ENCODE data around the gene MED7.
"Not testable (repeated sequence)": the region's sequence is repeated elsewhere in the genome, so short reads cannot be mapped to it uniquely, and the experiment has no call there.

MED7 gene, protein sequence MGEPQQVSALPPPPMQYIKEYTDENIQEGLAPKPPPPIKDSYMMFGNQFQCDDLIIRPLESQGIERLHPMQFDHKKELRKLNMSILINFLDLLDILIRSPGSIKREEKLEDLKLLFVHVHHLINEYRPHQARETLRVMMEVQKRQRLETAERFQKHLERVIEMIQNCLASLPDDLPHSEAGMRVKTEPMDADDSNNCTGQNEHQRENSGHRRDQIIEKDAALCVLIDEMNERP

DNA sequence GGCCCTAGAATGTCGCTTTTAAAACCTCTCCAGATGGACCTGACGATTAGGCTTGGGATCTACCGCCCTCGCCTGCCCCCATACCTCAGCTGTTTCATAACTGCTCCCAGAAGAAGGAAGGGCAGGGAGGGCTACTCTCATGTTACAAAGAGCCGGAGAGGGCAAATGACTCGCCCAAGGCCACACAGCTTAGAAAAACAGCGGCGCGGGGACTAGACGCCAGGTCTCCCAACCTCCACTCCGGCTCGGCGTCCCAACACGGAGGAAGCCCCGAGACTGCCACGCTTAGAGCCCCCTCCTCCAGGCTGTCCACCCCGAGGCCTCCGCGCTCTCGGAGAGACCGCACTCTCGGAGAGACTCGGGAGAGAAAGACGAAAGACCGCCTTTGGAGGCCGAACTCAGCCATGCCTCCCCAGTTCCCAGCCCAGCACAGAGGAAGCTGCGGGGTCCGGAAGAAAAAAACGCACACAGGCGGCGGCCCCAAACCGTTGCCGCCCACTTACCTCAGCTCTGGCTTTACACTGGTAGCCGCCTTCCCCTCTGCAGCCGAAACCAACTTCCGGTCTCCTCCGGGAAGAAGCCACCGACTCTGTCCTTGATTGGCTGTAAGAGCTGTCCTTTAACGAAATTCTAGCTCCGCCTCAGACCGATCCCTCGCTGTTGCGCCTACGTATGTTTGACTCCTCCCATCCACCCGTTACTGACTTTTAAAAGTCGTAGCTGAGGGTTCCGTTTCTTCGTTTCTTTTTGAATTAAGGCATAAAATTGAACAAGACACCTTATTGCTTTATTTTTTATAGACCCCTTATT lies at the start of gene MED7:
TSS of gene MED7 (minus strand) at position 549 of the 810 bp plus-strand sequence. CDS start 3,434 bp downstream, outside the sequence.
- peak; percentile 100 for DNase-seq (ENCODE audit: low read depth)

DNA sequence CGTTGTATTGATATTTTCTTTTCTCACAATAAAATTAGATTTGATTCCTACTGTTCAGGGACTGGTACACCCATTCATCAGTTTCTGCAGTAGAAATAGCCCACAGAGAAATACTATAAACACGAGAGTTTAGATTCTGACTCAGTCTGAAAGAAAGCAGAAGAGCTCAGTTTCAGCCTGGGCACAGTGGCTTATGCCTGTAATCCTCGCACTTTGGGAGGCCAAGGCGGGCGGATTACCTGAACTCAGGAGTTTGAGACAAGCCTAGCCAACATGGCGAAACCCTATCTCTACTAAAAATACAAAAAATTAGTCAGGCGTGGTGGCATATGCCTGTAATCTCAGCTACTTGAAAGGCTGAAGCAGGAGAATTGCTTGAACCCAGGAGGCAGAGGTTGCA lies 46.6 kb upstream of the MED7 start:
- no peak for DNase-seq (ENCODE audit: low read depth)

DNA sequence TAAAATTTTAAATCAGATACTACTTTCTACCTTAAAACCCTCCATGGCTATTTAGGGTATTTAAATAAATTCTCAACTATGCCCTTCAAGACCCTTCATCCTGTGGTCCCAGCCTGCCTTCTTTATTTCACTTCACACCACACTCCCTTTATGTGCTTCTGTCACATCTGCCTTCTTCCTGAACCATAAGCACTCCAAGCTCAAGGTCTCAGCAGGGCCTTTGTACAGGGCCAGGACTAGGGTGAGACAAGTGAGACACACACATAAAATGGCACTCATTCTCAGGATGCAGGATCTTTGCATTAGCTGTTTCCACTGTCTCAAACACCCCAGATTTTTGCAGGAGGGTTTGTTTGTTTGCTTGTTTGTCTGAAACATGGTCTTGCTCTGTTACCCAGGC lies 45.6 kb upstream of the MED7 start:
- no peak for DNase-seq (ENCODE audit: low read depth)

DNA sequence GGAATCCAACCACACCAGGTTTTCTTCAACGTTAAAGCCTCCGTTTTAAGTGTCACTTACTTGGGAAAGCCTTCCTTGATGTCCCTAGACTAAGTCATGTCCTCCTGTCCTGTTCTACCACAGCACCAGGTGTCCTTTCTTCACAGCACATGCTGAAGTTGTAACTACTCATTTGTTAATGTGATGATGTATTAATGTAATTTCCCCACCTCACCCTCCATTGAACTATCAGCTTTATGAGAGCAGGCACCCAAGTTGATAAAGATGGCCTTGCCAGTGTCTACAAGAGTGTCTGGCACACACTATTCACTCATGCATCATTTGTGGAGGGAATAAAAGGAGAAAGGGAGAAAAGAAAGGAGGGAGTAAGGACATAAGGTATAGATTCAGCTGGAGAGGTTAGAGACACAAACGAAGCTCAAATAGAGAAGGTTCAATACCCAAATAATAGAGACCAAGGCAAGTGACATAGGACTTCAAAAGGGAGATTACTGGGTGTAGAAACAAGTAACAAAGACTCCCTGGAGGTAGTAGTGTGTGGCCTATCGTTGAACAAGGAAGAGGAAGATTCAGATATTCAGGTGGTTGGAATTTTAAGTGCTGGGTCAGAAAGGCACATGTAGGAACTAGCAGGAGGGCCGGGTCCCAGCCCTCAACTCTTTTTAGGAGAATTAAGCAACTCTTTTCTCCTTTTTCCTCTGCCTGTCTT lies 44.5 kb upstream of the MED7 start:
- no peak for DNase-seq (ENCODE audit: low read depth)

DNA sequence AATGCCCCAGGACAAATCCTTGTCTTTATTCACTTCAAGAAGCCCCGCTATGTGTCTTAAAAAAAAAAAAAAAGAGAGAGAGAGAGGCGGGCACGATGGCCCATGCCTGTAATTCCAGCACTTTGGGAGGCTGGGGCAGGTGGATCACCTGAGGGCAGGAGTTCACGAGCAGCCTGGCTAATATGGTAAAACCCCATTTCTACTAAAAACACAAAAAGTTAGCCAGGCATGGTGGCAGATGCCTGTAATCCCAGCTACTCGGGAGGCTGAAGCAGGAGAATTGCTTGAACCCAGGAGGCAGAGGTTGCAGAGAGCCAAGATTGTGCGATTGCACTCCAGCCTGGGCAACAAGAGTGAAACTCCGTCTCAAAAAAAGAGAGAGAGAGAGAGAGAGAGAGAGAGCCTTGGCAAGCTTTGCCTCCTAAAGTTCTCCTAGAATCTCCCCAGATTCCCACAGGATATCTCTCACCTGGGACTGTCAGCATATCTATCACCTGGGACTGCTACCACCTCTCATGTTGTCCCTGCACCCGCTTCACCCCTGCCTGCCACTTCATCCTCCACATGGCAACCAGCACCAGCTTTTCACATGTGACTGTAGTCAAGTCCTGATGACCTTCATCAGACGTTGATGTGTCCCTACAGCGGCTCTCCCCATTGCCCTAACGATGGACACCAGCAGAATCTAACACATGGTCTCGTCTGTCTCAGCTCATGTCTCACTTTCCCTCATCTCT lies 43.8 kb upstream of the MED7 start:
- DNase-seq (ENCODE audit: low read depth): no peak

DNA sequence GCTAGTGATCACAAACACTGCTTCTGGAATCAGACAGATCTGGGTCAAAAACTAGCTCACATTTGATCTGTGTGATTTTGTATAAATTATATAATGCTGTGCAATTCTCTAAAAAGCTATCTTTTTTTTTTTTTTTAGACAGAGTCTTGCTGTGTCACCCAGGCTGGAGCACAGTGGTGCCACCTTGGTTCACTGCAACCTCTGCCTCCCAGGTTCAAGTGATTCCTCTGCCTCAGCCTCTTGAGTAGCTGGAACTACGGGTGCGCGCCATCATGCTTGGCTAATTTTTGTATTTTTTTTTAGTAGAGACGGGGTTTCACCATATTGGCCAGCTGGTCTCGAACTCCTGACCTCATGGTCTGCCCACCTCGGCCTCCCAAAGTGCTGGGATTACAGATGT lies 42.5 kb upstream of the MED7 start:
- DNase-seq (ENCODE audit: low read depth): not testable (repeated sequence)

DNA sequence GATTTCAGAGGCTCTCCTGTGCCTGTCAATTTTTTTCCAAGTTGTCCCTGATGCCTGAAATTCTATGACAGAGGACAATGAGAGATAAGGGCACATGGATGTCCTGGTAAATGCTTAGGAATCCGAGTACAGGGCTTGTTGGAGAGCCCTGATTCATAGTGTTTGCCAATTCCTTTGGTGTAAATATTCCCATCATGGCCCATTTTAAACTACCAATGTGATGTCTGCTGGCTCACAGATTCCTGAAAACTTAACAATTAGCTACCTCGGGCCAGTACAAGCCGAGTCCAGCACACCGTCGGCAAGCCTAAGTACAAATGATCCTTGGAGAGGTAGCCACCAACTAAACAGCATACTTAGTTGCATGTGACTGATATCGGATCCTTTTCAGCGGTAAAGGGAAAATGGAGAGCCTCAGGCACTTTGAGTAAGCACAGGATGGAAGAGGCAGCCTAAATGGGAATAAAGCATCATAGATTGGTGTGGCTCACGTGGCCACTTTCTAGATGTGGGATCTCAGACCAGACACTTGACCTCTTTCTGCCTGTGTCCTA lies 41.5 kb upstream of the MED7 start:
- DNase-seq (ENCODE audit: low read depth): no peak

DNA sequence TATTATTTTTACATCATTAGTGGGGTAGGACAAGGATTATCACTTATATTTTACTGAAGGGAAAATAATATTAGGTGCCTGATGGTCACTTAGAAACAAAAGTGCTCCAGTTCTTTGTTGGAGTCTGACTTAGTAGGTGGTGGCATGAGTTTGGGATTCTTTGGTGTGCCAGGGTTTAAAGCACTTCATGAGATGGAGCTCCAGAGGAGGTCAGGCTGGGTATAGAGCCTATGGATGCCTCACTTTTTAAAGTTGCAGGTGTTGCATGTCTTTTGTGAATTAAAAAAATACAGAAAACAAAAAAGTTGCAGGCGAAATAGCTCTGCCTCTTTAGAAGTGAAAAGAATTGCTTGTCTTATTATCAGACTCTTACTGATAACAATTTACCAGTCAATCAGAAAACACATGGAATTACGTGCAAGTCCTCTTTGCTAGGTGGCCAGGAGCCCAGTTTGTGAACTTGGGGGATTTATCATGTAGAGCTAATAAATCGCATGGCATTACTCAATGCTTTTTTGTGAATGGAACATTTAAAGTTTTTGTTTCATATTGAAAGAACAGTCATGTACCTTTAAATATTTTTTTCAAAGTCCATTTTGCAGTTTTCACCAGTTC lies 39.6 kb upstream of the MED7 start:
- no peak for DNase-seq (ENCODE audit: low read depth)

DNA sequence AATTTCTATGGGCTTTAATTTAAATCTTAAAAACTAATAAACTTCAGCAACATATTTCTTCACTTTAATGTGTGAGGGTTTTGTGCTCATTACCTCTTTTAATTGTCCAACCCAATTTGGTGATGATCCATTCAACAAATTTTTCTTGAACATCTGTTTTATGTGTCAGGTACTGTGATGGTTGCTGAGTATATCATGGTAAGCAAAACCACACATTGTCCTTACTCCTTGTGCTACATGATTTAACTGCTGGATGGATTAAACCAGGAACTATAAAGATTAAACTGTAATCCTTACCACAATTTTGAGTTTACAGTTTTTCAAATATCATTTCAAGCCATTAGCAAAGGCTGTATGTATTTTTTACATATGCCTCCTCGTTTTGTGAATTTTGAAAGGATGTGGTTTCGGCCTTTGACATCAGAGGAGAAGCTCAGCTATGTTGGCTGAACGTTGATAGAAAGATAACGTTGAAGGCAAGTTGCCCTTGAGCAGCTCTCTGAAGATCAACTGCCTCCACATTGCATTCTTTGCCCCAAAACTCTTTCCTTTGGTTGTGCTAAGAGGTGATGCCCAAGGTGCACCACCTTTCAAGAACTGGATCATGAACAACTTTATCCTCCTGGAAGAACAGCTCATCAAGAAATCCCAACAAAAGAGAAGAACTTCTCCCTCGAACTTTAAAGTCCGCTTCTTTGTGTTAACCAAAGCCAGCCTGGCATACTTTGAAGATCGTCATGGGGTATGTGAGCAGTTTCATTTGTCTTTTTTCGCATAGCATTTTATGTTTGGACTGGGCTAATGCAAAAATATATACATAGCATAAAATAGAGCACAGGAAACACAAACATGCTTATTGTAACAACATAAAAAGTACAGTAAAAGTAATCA lies 38.0 kb upstream of the MED7 start, which contains the start of gene ITK:
TSS of gene ITK (plus strand) at position 467 of the 891 bp plus-strand sequence. CDS start at position 605, 138 bp downstream.
- DNase-seq (ENCODE audit: low read depth): no peak

DNA sequence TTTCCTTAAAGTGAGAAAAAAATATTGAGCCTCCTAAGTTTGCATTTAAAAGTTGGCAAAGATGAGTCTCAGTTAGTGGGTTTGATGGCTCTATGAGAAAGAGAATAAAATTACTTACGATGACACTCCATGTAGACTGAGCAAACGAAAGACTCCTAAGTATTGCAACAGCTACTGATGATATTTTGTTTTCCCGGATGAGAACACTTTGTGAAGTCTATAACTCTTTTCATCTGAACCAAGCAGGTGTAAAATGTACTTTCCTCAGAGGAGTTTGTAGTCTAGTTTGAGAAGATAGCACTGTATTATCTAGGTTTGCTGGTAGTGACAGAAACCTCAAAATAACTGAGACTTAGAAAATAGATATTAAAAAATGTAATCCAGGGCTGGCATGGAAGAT lies 36.3 kb upstream of the MED7 start:
- DNase-seq (ENCODE audit: low read depth): no peak

DNA sequence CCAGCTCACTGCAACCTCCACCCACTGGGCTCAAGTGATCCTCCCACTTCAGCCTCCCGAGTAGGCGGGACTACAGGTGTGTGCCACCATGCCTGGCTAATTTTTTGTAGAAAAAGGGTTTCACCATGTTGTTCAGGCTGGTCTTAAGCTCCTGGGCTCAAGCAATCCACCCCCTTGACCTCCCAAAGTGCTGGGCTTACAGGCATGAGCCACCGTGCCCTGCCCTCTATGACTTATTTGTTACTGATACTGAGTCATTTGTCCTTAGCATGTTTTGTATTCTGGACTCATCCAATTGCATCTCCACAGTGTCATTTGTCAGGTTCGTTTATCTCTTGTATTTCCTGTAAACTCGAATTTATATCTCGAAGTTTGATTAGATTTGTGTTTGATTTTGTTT lies 35.3 kb upstream of the MED7 start:
- peak; percentile 3 for DNase-seq (ENCODE audit: low read depth)

DNA sequence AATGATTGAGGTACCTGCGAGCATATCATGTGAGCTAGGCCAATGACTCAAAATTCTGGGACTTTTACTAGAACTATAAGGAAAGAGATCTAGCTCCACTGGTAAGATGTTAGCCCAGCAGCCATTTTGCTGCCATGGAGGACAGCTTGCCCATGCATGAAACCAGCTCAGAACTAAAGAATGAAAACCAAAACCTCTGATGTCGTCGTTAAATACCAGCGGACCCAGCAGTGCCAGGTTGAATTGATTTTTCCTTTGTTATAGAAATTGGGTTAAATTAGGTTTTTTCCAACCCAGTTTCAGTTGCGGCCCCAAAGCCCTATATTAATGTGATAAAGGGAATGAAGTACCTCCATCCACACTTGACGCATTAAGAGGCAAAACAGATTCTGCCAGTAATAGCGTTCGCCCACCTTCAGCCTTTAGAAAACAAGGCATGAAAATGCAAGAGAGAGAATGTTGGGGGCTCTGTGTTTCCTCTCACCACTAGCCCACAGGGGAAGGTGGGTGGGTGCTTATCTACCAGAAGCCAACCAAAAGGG lies 32.5 kb upstream of the MED7 start:
- DNase-seq (ENCODE audit: low read depth): no peak

DNA sequence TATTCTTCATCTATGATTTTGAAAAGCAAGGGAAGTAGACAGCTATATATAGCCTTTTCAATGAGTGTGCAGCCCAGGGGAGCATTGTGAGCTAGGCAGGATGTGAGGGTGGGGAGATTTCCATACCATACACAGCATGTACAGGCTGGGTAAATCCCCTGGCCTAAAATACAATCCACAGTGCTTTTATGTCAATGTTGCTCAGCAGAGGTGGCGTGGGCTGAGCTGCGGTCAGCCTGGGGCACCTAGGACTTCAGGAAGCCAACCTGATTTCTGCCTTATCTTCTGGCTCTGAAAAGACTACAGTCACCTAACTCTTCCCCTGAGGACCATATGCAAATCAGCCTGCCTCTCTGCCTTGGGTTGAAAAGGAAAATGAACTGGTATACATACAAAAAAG lies 29.7 kb upstream of the MED7 start:
- DNase-seq (ENCODE audit: low read depth): no peak

DNA sequence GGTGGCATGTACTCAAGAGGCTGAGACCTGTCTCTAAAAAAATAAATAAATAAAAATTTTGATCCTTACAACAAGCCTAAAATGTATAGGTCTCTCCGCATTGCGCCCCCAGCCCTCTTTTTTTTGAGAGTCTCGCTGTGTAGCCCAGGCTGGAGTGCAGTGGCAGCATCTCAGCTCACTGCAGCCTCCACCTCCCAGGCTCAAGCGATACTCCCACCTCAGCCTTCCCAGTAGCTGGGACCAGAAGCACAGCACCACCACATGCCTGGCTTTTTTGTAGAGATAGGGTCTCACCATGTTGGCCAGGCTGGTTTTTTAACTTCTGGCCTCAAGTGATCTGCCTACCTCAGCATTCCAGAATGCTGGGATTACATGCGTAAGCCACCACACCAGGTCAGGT lies 25.6 kb upstream of the MED7 start:
- DNase-seq (ENCODE audit: low read depth): no peak

DNA sequence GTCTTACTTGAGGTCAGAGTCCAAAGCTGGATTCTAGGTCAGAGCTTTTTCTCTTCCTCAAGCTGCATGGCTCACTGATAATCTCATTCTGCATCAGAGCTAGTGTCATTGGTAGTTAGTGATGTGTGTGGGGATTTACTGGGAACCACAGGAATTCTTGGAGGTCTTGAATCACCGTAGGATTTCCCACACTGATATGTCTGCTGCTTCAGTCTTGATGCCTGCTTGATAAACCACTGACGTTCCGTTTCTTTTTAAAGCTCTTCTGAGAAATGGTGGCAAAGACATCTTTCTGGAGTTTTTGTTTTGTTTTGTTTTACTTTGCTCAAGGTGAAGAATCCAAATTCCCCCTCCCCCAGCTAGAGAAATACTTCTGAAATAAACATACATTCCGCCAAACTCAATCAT lies 24.6 kb upstream of the MED7 start:
- peak; percentile 52 for DNase-seq (ENCODE audit: low read depth)

DNA sequence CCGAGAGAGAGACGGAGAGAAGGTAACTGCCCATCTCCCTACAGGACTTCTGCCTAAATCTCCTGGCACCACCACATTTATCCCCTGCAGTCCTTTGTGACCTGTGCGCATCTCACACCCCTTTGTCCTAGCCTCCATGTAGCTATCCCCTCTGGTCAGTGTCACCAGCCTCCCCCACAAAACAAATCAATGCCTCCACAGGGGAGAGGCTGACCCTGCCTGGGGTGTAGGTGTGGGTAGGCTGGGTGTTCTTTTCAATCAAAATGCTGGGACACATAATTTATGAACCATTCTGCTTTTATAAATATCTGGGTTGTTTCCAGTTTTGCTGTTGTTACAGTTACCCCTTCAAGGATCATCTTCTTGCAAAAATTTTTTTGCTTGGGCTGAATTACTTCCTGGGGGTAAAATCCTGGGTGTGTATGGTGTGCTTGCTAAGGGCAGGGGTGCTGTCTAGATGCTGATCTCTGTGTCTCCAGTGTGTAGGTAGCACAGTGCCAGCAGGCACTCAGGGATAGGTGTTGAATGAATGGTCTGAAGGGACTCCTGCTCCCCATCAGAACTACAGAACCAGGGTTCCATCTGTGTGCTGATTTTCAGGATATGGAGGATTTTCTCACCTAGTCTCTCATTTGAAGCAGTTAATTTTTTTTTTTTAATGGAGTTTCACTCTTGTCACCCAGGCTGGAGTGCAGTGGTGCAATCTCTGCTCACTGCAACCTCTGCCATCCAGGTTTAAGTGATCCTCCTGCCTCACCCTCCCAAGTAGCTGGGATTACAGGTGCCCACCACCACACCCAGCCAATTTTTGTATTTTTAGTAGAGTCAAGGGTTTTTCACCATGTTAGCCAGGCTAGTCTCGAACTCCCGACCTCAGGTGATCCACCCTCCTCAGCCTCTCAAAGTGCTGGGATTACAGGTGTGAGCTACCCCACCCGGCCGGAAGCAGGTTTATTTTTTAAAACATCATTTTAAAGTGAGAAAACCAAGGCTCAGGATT lies 23.8 kb upstream of the MED7 start, which contains the start of gene GARIN3:
TSS of gene GARIN3 (minus strand) at position 51 of the 1,000 bp plus-strand sequence. CDS start 96 bp downstream, outside the sequence.
- DNase-seq (ENCODE audit: low read depth): no peak

DNA sequence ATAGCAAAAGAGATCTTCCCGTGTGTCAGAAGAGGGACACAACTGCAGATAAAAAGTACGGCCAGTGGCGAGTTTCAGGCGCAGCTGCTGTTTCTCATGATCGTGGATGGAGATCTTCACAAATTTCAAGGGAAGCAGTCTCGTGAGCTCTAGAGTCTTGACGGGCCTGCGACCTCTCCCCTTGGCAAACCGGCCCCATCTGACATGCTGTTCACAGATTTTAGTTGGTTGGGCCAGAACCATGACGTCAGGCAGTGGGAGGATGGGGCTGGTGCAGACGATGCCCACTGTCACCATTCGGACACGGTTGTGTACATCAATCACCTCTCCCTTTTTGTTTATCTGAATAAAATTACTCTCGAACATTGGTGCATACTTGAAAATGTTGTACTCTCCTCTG lies 23.0 kb upstream of the MED7 start:
- DNase-seq (ENCODE audit: low read depth): no peak

DNA sequence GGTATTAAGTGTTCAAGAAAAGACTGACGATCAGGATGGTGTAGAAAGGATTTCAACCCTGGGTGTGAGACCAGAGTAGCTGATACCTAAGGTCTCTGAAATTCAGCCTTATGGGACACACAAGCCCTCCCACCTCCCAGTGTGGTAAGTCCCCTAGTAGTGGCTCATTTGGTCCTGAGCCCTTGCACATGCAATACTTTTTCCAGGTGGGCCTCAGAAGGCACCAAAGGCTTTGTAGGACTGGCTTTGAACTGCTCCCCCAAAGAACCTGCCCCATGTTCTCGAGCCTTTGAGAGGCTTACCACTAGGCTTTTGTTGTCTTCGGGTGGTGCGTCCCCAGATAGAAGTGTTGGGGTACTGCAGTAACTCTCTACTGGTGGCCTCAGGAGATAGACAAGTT lies 22.6 kb upstream of the MED7 start:
- DNase-seq (ENCODE audit: low read depth): no peak

DNA sequence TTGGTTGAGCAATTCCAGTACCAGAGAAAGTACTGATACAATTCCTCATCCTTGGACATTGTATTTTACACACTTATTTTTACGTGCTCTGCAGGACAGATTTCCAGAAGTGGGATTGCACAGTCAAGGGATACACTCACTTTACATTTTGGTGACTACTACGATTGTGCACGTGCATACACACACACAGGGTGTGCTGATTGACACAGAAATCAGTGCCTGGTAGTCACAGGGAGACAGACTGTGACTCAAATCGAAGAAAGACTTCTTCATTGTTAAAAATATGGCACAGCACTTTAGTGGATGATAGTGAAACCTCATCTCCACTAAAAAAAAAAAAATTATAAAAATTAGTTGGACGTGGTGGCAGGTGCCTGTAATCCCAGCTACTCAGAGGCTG lies 21.9 kb upstream of the MED7 start:
- no peak for DNase-seq (ENCODE audit: low read depth)
